Right lobe of liver (tissue), 6 donors: ENCODE measurements around the gene RADX. TPM values are rescaled to one million over a fixed set of nuclear protein-coding genes. Genes with fewer than 3 reads are reported as not detected.

ENCODE experiments used
- ATAC-seq, 4 donors: fragments of 200-7000 bp; cut with Tn5 transposase; one replicate each; pipeline ENCODE4 v1.9.1; 2020; ENCODE audit warnings: mild to moderate bottlenecking in 4 of 4, moderate library complexity in 4 of 4
- DNase-seq, 3 donors: peaks; one replicate each; pipeline ENCODE4 v3.0.0-alpha.2; 2020
- H3K27ac ChIP-seq, 3 donors: fragments of 200-600 bp; one replicate each; pipeline ENCODE4 v1.8.0; 2022
- H3K27me3 ChIP-seq, 2 donors: fragments of 200-600 bp; one replicate each; pipeline ENCODE4 v1.8.0; 2022
- H3K36me3 ChIP-seq, 4 donors: fragments of 200-600 bp; sonication (generic) in 1 of 4; one replicate each; pipeline versions ENCODE4 v1.5.1 to v1.8.0; 2017 to 2022; ENCODE audit warnings: control low read depth in 1 of 4
- H3K4me1 ChIP-seq, 4 donors: fragments of 200-600 bp; sonication (generic) in 1 of 4; one replicate each; pipeline versions ENCODE4 v1.5.1 to v1.8.0; 2017 to 2022; ENCODE audit warnings: control low read depth in 1 of 4
- H3K4me3 ChIP-seq, 3 donors: fragments of 200-600 bp; one replicate each; pipeline ENCODE4 v1.8.0; 2022
- H3K9me3 ChIP-seq, 4 donors: fragments of 200-600 bp; sonication (generic) in 1 of 4; one replicate each; pipeline versions ENCODE4 v1.5.1 to v1.8.0; 2017 to 2022; ENCODE audit warnings: control low read depth in 1 of 4
- POLR2A ChIP-seq: fragments of 450-650 bp; IDR thresholded peaks from one replicate; pipeline ENCODE4 v1.6.1; 2017; ENCODE audit warnings: antibody characterized with exemption, mild to moderate bottlenecking
- WGBS: methylation state at CpG from one replicate; pipeline ENCODE4 v1.1.6; 2018; ENCODE audit warnings: low coverage, low lambda C conversion rate; ENCODE audit not compliant: insufficient coverage; ENCODE audit errors: missing lambda C conversion rate; 5-methylcytosine and 5-hydroxymethylcytosine counted together
- intact Hi-C, 2 donors: fragments of 100-400 bp; cut with DNase I; formaldehyde crosslinking; loops; one replicate each; pipeline versions ENCODE4 v1.11.2 to v1.14.1; 2022
- total RNA-seq, 6 experiments: library from RNA; depleted of rRNA in 2 of 6; stranded (reverse); fragments of >200 nt in 2 of 6; fragmentation: NEBNext Ultra II Directional in 3 of 6; extraction: Animal tissue kit (Norgen Biotek cat#: 25700) in 3 of 6; gene quantifications; one replicate each; pipeline versions ENCODE4 v1.1.0 to v1.2.4, GENCODE V29; 2016 to 2023
- TF ChIP-seq, protein P1 (sequence below), 4 donors: fragments of 200-600 bp in 3 of 4; fragments of 450-650 bp in 1 of 4; IDR thresholded peaks; one replicate each; pipeline versions ENCODE4 v1.5.1 to v1.8.0; 2016 to 2022; ENCODE audit warnings: antibody characterized with exemption in 4 of 4, mild to moderate bottlenecking in 2 of 4
- donor health status: DM: no; HTN: yes; CAD: no.
- donor health status: DM: no; HTN: no; CAD: no.
- donor health status: DM: no; HTN: no; CAD: no.
- donor health status: DM: no; HTN: yes; CAD: no.
- donor health status: DM: no; HTN: yes; CAD: no.

Gene RADX
- total RNA-seq, 6 experiments from 2014 or later = 0.55 to 1.7 (median 1.3) TPM

GRCh38 chrX:106611317-106611678, 480 bp upstream of the RADX start:
- WGBS = 30% methylated on average over 1 of the region's 1 CpG
- H3K36me3 ChIP-seq = no peaks in the 10 kb centered on the region
- H3K4me1 ChIP-seq = no peaks in the 10 kb centered on the region
- peak overlapping the region; percentile 23 to 60 (median 52) for H3K4me3 ChIP-seq
- no peak overlapping the region for H3K27ac ChIP-seq
- H3K27me3 ChIP-seq = no peaks in the 10 kb centered on the region
- intact Hi-C loops = no loop called here
- ATAC-seq (peak in 3 of 4 donors; percentile 6 to 9 (median 6)), DNase-seq (no peak)
- no peaks in the 10 kb centered on the region for H3K9me3 ChIP-seq
- TF ChIP-seq POLR2A = no peak
- TF ChIP-seq, protein P1, sequence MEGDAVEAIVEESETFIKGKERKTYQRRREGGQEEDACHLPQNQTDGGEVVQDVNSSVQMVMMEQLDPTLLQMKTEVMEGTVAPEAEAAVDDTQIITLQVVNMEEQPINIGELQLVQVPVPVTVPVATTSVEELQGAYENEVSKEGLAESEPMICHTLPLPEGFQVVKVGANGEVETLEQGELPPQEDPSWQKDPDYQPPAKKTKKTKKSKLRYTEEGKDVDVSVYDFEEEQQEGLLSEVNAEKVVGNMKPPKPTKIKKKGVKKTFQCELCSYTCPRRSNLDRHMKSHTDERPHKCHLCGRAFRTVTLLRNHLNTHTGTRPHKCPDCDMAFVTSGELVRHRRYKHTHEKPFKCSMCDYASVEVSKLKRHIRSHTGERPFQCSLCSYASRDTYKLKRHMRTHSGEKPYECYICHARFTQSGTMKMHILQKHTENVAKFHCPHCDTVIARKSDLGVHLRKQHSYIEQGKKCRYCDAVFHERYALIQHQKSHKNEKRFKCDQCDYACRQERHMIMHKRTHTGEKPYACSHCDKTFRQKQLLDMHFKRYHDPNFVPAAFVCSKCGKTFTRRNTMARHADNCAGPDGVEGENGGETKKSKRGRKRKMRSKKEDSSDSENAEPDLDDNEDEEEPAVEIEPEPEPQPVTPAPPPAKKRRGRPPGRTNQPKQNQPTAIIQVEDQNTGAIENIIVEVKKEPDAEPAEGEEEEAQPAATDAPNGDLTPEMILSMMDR (IDR thresholded peaks at IDR 0.05) = no peak

DNA sequence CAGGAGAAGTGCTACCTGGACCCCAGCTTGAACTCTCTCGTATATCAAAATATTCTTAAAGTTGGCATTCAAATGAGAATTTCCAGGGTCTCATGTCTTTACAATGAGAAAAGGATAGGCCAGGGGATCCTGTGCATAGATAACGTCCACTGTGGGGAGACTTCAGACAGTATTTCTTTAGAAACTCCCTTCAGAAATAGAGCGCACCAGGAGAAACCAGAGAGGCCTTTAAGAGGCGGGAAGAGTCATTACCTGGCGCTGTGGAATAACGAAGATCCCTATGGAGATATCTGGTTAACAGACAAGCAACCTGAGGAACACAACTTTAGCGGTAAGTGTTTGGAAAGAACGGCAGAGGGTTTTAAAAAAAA, 600 bp downstream of the RADX start:
- Histone ChIP-seq H3K4me3 (peak overlapping the region; percentile 23 to 60 (median 52)), H3K27ac (no peak overlapping the region), H3K36me3 (no peaks in the 10 kb centered on the region), H3K27me3 (no peaks in the 10 kb centered on the region), H3K9me3 (no peaks in the 10 kb centered on the region), H3K4me1 (no peaks in the 10 kb centered on the region)
- intact Hi-C loops = no loop called here
- DNase-seq (no peak), ATAC-seq (peak; percentile 43 to 61 (median 54))
- 13% methylated on average over 8 of the region's 8 CpGs for WGBS
- TF ChIP-seq POLR2A = no peak
- TF ChIP-seq, protein P1 (IDR thresholded peaks at IDR 0.05) = no peak

- H3K36me3 ChIP-seq = no peaks in the 10 kb centered on the region
- H3K4me3 ChIP-seq = no peak overlapping the region
- ATAC-seq (no peak), DNase-seq (no peak)
- TF ChIP-seq POLR2A = no peak
- TF ChIP-seq, protein P1 (IDR thresholded peaks at IDR 0.05) = no peak
- 10% methylated on average over 4 of the region's 4 CpGs for WGBS
- H3K4me1 ChIP-seq = no peaks in the 10 kb centered on the region
- no peak overlapping the region for H3K27ac ChIP-seq
- intact Hi-C loops = no loop called here
- no peaks in the 10 kb centered on the region for H3K9me3 ChIP-seq
- H3K27me3 ChIP-seq = no peaks in the 10 kb centered on the region
Observed at GRCh38 chrX:106613277-106613676, 1.5 kb downstream of the RADX start.

DNA sequence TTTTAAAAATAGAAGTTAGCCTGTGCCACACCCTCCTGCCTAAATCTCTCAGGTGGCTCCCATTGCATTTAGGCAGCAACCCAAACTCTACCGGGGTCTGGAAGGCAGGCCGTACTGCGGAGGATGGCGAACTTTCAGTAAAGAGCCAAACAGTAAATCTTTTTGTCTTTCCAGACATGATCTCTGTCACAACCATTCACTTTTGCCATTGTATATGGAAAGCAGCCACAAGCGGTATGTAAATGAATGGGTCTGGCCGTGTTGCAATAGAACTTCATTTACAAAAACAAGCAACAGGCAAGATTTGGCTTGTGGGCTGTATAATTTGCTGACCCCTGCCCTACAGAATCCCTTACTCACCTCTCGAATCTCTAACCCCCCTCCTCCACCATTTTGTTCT, 3.3 kb downstream of the RADX start:
- H3K27ac ChIP-seq = no peak overlapping the region
- no peaks in the 10 kb centered on the region for H3K36me3 ChIP-seq
- 61% methylated on average over 7 of the region's 7 CpGs for WGBS
- H3K4me1 ChIP-seq = no peaks in the 10 kb centered on the region
- no peak for TF ChIP-seq POLR2A
- TF ChIP-seq, protein P1 (IDR thresholded peaks at IDR 0.05) = no peak
- H3K4me3 ChIP-seq = no peak overlapping the region
- H3K27me3 ChIP-seq = no peaks in the 10 kb centered on the region
- DNase-seq (no peak), ATAC-seq (no peak)
- intact Hi-C loops = no loop called here
- no peaks in the 10 kb centered on the region for H3K9me3 ChIP-seq

- DNase-seq = no peak
- TF ChIP-seq, protein P1 (IDR thresholded peaks at IDR 0.05) = peak; percentile 39 to 56 (median 48)
- no peak for TF ChIP-seq POLR2A
- WGBS = 12% methylated on average over 3 of the region's 3 CpGs
- H3K4me1 ChIP-seq = no peaks in the 10 kb centered on the region
- H3K9me3 ChIP-seq = no peaks in the 10 kb centered on the region
- no peaks in the 10 kb centered on the region for H3K27me3 ChIP-seq
- no peak overlapping the region for H3K4me3 ChIP-seq
- no peak overlapping the region for H3K27ac ChIP-seq
- H3K36me3 ChIP-seq = no peaks in the 10 kb centered on the region
- intact Hi-C loops = no loop called here
- ATAC-seq = peak in 2 of 4 donors; percentile 36 to 57
Observed at GRCh38 chrX:106619797-106620196, 8.0 kb downstream of the RADX start.
